SK-N-SH treated with all-trans-retinoic acid at 6 μM for 48 hours (cell line): Measurements from ENCODE around the gene SKIL.

Experiments
- ATAC-seq: fragments of 200-7000 bp; cut with Tn5 transposase; 3 replicates; pipeline ENCODE4 v1.9.1; 2020; ENCODE audit warnings: mild to moderate bottlenecking, moderate library complexity
- ARNTL ChIP-seq: fragments of 450-650 bp; formaldehyde crosslinking; IDR thresholded peaks from 2 replicates; pipeline ENCODE4 v1.5.0; 2020; ENCODE audit warnings: low read depth, mild to moderate bottlenecking, moderate library complexity, borderline replicate concordance
- ESRRG ChIP-seq: fragments of 250-450 bp; sonication (Bioruptor Pico); IDR thresholded peaks from 2 replicates; pipeline ENCODE4 v1.6.1; 2021; ENCODE audit warnings: mild to moderate bottlenecking
- GLIS3 ChIP-seq: fragments of 250-450 bp; sonication (Bioruptor Pico); IDR thresholded peaks from 2 replicates; pipeline ENCODE4 v1.5.0; 2020; ENCODE audit warnings: mild to moderate bottlenecking, moderate library complexity
- ISL1 ChIP-seq: fragments of 250-450 bp; sonication (Bioruptor Pico); IDR thresholded peaks from 2 replicates; pipeline ENCODE4 v2.1.2; 2022; ENCODE audit warnings: mild to moderate bottlenecking, moderate library complexity
- OSR1 ChIP-seq: fragments of 250-450 bp; sonication (Bioruptor Pico); IDR thresholded peaks from 2 replicates; pipeline ENCODE4 v1.8.0; 2022; ENCODE audit warnings: moderate library complexity, mild to moderate bottlenecking, inconsistent platforms
- PATZ1 ChIP-seq: fragments of 250-450 bp; sonication (Bioruptor Pico); IDR thresholded peaks from 2 replicates; pipeline ENCODE4 v1.8.0; 2020; ENCODE audit warnings: mild to moderate bottlenecking, moderate library complexity, borderline replicate concordance
- PPARA ChIP-seq: fragments of 250-450 bp; sonication (Bioruptor Pico); IDR thresholded peaks from 2 replicates; pipeline ENCODE4 v1.5.0; 2020; ENCODE audit warnings: mild to moderate bottlenecking, borderline replicate concordance
- RARB ChIP-seq: fragments of 250-450 bp; sonication (Bioruptor Pico); IDR thresholded peaks from 2 replicates; pipeline ENCODE4 v1.8.0; 2021; ENCODE audit warnings: mild to moderate bottlenecking, moderate library complexity
- SNAI2 ChIP-seq: fragments of 250-450 bp; sonication (Bioruptor Pico); IDR thresholded peaks from 2 replicates; pipeline ENCODE4 v1.5.0; 2020; ENCODE audit warnings: mild to moderate bottlenecking, moderate library complexity
- TCF4 ChIP-seq: fragments of 250-450 bp; sonication (Bioruptor Pico); IDR thresholded peaks from 2 replicates; pipeline ENCODE4 v1.8.0; 2021; ENCODE audit warnings: mild to moderate bottlenecking, moderate library complexity, borderline replicate concordance
- TOX ChIP-seq: fragments of 250-450 bp; sonication (Bioruptor Pico); IDR thresholded peaks from 2 replicates; pipeline ENCODE4 v1.8.0; 2021; ENCODE audit warnings: mild to moderate bottlenecking, moderate library complexity, borderline replicate concordance
- TSHZ2 ChIP-seq: fragments of 250-450 bp; sonication (Bioruptor Pico); IDR thresholded peaks from 2 replicates; pipeline ENCODE4 v1.5.0; 2020; ENCODE audit warnings: mild to moderate bottlenecking, moderate library complexity
- ZC3H10 ChIP-seq: fragments of 250-450 bp; sonication (Bioruptor Pico); IDR thresholded peaks from 2 replicates; pipeline ENCODE4 v1.5.1; 2021; ENCODE audit warnings: mild to moderate bottlenecking, moderate library complexity
- ZFP3 ChIP-seq: fragments of 250-450 bp; sonication (Bioruptor Pico); IDR thresholded peaks from 2 replicates; pipeline ENCODE4 v1.5.0; 2020; ENCODE audit warnings: mild to moderate bottlenecking, moderate library complexity
- ZFP30 ChIP-seq: fragments of 450-650 bp; formaldehyde crosslinking; IDR thresholded peaks from 2 replicates; pipeline ENCODE4 v1.5.0; 2022; ENCODE audit warnings: mild to moderate bottlenecking, moderate library complexity
- ZNF565 ChIP-seq: fragments of 450-650 bp; formaldehyde crosslinking; conservative IDR thresholded peaks from 2 replicates; pipeline ENCODE4 v1.5.0; 2020; ENCODE audit warnings: low read depth, mild to moderate bottlenecking, moderate library complexity
- ZNF8 ChIP-seq: fragments of 450-650 bp; formaldehyde crosslinking; IDR thresholded peaks from 2 replicates; pipeline ENCODE4 v1.5.0; 2020; ENCODE audit warnings: mild to moderate bottlenecking, moderate library complexity
- TF ChIP-seq, protein P1 (sequence below): fragments of 250-450 bp; sonication (Bioruptor Pico); IDR thresholded peaks from 2 replicates; pipeline ENCODE4 v1.5.1; 2021; ENCODE audit warnings: mild to moderate bottlenecking, moderate library complexity
- TF ChIP-seq, protein P2 (sequence below): fragments of 250-450 bp; sonication (Bioruptor Pico); IDR thresholded peaks from 2 replicates; pipeline ENCODE4 v1.8.0; 2021; ENCODE audit warnings: low read depth, mild to moderate bottlenecking, moderate library complexity, borderline replicate concordance
- TF ChIP-seq, protein P3 (sequence below): fragments of 250-450 bp; sonication (Bioruptor Pico); IDR thresholded peaks from 2 replicates; pipeline ENCODE4 v1.5.1; 2020; ENCODE audit warnings: low read depth, mild to moderate bottlenecking, moderate library complexity

The SKIL gene

GRCh38 chr3:170391108-170391507 lies 33.6 kb downstream of the SKIL start:
- ATAC-seq = no peak
- TF ChIP-seq TOX (CRISPR knock-in tag) (no peak), ZFP3 (CRISPR knock-in tag) (no peak), RARB (CRISPR knock-in tag) (no peak), PATZ1 (CRISPR knock-in tag) (no peak), ESRRG (CRISPR knock-in tag) (no peak), PPARA (CRISPR knock-in tag) (no peak), GLIS3 (CRISPR knock-in tag) (no peak), ZNF8 (CRISPR knock-in tag) (no peak), ISL1 (no peak), ZC3H10 (CRISPR knock-in tag) (no peak), SNAI2 (no peak), TCF4 (no peak), ARNTL (CRISPR knock-in tag) (no peak), ZFP30 (no peak), ZNF565 (CRISPR knock-in tag) (no peak)
- TF ChIP-seq, protein P1, sequence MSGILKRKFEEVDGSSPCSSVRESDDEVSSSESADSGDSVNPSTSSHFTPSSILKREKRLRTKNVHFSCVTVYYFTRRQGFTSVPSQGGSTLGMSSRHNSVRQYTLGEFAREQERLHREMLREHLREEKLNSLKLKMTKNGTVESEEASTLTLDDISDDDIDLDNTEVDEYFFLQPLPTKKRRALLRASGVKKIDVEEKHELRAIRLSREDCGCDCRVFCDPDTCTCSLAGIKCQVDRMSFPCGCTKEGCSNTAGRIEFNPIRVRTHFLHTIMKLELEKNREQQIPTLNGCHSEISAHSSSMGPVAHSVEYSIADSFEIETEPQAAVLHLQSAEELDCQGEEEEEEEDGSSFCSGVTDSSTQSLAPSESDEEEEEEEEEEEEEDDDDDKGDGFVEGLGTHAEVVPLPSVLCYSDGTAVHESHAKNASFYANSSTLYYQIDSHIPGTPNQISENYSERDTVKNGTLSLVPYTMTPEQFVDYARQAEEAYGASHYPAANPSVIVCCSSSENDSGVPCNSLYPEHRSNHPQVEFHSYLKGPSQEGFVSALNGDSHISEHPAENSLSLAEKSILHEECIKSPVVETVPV (CRISPR knock-in tag) = no peak
- TF ChIP-seq, protein P2, sequence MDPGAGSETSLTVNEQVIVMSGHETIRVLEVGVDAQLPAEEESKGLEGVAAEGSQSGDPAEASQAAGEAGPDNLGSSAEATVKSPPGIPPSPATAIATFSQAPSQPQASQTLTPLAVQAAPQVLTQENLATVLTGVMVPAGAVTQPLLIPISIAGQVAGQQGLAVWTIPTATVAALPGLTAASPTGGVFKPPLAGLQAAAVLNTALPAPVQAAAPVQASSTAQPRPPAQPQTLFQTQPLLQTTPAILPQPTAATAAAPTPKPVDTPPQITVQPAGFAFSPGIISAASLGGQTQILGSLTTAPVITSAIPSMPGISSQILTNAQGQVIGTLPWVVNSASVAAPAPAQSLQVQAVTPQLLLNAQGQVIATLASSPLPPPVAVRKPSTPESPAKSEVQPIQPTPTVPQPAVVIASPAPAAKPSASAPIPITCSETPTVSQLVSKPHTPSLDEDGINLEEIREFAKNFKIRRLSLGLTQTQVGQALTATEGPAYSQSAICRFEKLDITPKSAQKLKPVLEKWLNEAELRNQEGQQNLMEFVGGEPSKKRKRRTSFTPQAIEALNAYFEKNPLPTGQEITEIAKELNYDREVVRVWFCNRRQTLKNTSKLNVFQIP (CRISPR knock-in tag) = no peak
- TF ChIP-seq, protein P3, sequence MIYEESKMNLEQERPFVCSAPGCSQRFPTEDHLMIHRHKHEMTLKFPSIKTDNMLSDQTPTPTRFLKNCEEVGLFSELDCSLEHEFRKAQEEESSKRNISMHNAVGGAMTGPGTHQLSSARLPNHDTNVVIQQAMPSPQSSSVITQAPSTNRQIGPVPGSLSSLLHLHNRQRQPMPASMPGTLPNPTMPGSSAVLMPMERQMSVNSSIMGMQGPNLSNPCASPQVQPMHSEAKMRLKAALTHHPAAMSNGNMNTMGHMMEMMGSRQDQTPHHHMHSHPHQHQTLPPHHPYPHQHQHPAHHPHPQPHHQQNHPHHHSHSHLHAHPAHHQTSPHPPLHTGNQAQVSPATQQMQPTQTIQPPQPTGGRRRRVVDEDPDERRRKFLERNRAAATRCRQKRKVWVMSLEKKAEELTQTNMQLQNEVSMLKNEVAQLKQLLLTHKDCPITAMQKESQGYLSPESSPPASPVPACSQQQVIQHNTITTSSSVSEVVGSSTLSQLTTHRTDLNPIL (CRISPR knock-in tag) = no peak

- ATAC-seq = no peak; the same call in 2 of the 3 replicates
- TF ChIP-seq, protein P3 (CRISPR knock-in tag) = no peak
- TF ChIP-seq TSHZ2 (no peak), PATZ1 (CRISPR knock-in tag) (no peak), OSR1 (no peak)
Observed at GRCh38 chr3:170397685-170398084, 40.2 kb downstream of the SKIL start.
